HG02973 (cell line): ENCODE data around the gene ELMO1.
A peak's percentile ranks its signal among the peaks of the same experiment; 100 is the strongest.

Experiments
- ATAC-seq: cut with Tn5 transposase; IDR thresholded peaks from one replicate; pipeline ENCODE4 v1.9.1; 2021; ENCODE audit warnings: moderate library complexity; ENCODE audit not compliant: unreplicated experiment

Gene ELMO1

GRCh38 chr7:37471619-37472018 lies 23.0 kb upstream of the ELMO1 start:
- no peak for ATAC-seq

- ATAC-seq = no peak
Observed at GRCh38 chr7:37467002-37467401, 18.3 kb upstream of the ELMO1 start.

- no peak for ATAC-seq
Observed at GRCh38 chr7:37462138-37462537, 13.5 kb upstream of the ELMO1 start.

- no peak for ATAC-seq
Observed at GRCh38 chr7:37455081-37455480, 6.4 kb upstream of the ELMO1 start.

- ATAC-seq = no peak
Observed at GRCh38 chr7:37452346-37452745, 3.7 kb upstream of the ELMO1 start.

GRCh38 chr7:37450035-37450434 lies 1.4 kb upstream of the ELMO1 start:
- ATAC-seq = no peak

- ATAC-seq = no peak
Observed at GRCh38 chr7:37449621-37450020, 957 bp upstream of the ELMO1 start.

- peak; percentile 5 for ATAC-seq
Observed at GRCh38 chr7:37448011-37448635, 541 bp downstream of the ELMO1 start.

- ATAC-seq = no peak
Observed at GRCh38 chr7:37446371-37446770, 2.3 kb downstream of the ELMO1 start.

GRCh38 chr7:37445790-37446189 lies 2.9 kb downstream of the ELMO1 start:
- ATAC-seq = no peak

- ATAC-seq = no peak
Observed at GRCh38 chr7:37445064-37445723, 3.5 kb downstream of the ELMO1 start.

GRCh38 chr7:37443627-37444026 lies 5.0 kb downstream of the ELMO1 start:
- ATAC-seq = no peak

- no peak for ATAC-seq
Observed at GRCh38 chr7:37442268-37442667, 6.4 kb downstream of the ELMO1 start.

- no peak for ATAC-seq
Observed at GRCh38 chr7:37441816-37442215, 6.8 kb downstream of the ELMO1 start.

- ATAC-seq = no peak
Observed at GRCh38 chr7:37441386-37441760, 7.3 kb downstream of the ELMO1 start.

GRCh38 chr7:37440738-37441385 lies 7.8 kb downstream of the ELMO1 start:
- ATAC-seq = no peak

- no peak for ATAC-seq
Observed at GRCh38 chr7:37439653-37440026, 9.0 kb downstream of the ELMO1 start.

- no peak for ATAC-seq
Observed at GRCh38 chr7:37438906-37439652, 9.6 kb downstream of the ELMO1 start.

GRCh38 chr7:37435156-37435855 lies 13.4 kb downstream of the ELMO1 start:
- ATAC-seq = no peak

GRCh38 chr7:37434529-37434928 lies 14.1 kb downstream of the ELMO1 start:
- no peak for ATAC-seq

- ATAC-seq = no peak
Observed at GRCh38 chr7:37433166-37433565, 15.5 kb downstream of the ELMO1 start.
